Breast epithelium (tissue), 3 donors: ENCODE results near the gene GAD2.

Experiments
- POLR2A ChIP-seq: fragments of 450-650 bp; IDR thresholded peaks from one replicate; pipeline ENCODE4 v1.6.1; 2016; ENCODE audit warnings: antibody characterized with exemption, mild to moderate bottlenecking, moderate library complexity
- TF ChIP-seq, protein P1 (sequence below), 3 donors: fragments of 450-650 bp; IDR thresholded peaks; one replicate each; pipeline ENCODE4 v1.5.1; 2016 to 2017; ENCODE audit warnings: antibody characterized with exemption in 3 of 3, mild to moderate bottlenecking in 3 of 3, moderate library complexity in 3 of 3

- TF ChIP-seq, protein P1, sequence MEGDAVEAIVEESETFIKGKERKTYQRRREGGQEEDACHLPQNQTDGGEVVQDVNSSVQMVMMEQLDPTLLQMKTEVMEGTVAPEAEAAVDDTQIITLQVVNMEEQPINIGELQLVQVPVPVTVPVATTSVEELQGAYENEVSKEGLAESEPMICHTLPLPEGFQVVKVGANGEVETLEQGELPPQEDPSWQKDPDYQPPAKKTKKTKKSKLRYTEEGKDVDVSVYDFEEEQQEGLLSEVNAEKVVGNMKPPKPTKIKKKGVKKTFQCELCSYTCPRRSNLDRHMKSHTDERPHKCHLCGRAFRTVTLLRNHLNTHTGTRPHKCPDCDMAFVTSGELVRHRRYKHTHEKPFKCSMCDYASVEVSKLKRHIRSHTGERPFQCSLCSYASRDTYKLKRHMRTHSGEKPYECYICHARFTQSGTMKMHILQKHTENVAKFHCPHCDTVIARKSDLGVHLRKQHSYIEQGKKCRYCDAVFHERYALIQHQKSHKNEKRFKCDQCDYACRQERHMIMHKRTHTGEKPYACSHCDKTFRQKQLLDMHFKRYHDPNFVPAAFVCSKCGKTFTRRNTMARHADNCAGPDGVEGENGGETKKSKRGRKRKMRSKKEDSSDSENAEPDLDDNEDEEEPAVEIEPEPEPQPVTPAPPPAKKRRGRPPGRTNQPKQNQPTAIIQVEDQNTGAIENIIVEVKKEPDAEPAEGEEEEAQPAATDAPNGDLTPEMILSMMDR (IDR thresholded peaks at IDR 0.05): no peak
- no peak for TF ChIP-seq POLR2A
Measured at GRCh38 chr10:26232174-26232573, 15.6 kb downstream of the GAD2 start.
